ENCODE results near the gene ILKAP. TPM values are rescaled to one million over a fixed set of nuclear protein-coding genes. Genes with fewer than 3 reads are reported as not detected.
A peak's percentile ranks its signal among the peaks of the same experiment; 100 is the strongest.

The ILKAP gene
- total RNA-seq, 1 experiment from 2014 or later = 50.7 TPM

GRCh38 chr2:238162251-238162845 is 41.1 kb downstream of the ILKAP start:
- Histone ChIP-seq H3K27ac (ENCODE audit: low read length) (no peak overlapping the region), H3K36me3 (ENCODE audit: insufficient read depth, low read length) (no peaks in the 10 kb centered on the region), H3K4me2 (ENCODE audit: low read depth, low read length, poor library complexity, severe bottlenecking) (no peak overlapping the region), H2AFZ (ENCODE audit: low read length) (no peak overlapping the region), H3K9ac (ENCODE audit: low read length) (no peak overlapping the region), H3K79me2 (ENCODE audit: low read length) (no peaks in the 10 kb centered on the region), H3K9me2 (replicated peaks; ENCODE audit: insufficient read depth, low read length) (no peaks in the 10 kb centered on the region), H3K27me3 (ENCODE audit: low read length) (no peaks in the 10 kb centered on the region), H3K9me3 (ENCODE audit: low read length) (no peaks in the 10 kb centered on the region), H4K20me1 (ENCODE audit: insufficient read depth, low read depth, low read length) (no peaks in the 10 kb centered on the region), H3K4me1 (ENCODE audit: low read length) (peaks cover 25% of the 10 kb centered on the region), H3K4me3 (ENCODE audit: low read length) (no peak overlapping the region)
- no peak for DNase-seq

GRCh38 chr2:238161291-238162051 is 42.0 kb downstream of the ILKAP start:
- H3K4me1 ChIP-seq (ENCODE audit: low read length) = peaks cover 25% of the 10 kb centered on the region

GRCh38 chr2:238160206-238161129 is 43.0 kb downstream of the ILKAP start:
- Histone ChIP-seq H3K4me2 (ENCODE audit: low read depth, low read length, poor library complexity, severe bottlenecking) (peak overlapping the region; percentile 65), H3K79me2 (ENCODE audit: low read length) (no peaks in the 10 kb centered on the region), H3K4me3 (ENCODE audit: low read length) (peak overlapping the region; percentile 61; the same call in 1 of the 2 replicates), H3K4me1 (ENCODE audit: low read length) (peaks cover 25% of the 10 kb centered on the region), H3K27me3 (ENCODE audit: low read length) (no peaks in the 10 kb centered on the region), H3K9me3 (ENCODE audit: low read length) (no peaks in the 10 kb centered on the region), H3K9ac (ENCODE audit: low read length) (peak overlapping the region; percentile 61), H4K20me1 (ENCODE audit: insufficient read depth, low read depth, low read length) (no peaks in the 10 kb centered on the region), H3K36me3 (ENCODE audit: insufficient read depth, low read length) (no peaks in the 10 kb centered on the region), H2AFZ (ENCODE audit: low read length) (peak overlapping the region; percentile 64; the same call in 1 of the 2 replicates), H3K9me2 (replicated peaks; ENCODE audit: insufficient read depth, low read length) (no peaks in the 10 kb centered on the region), H3K27ac (ENCODE audit: low read length) (peak overlapping the region; percentile 22; the same call in 1 of the 2 replicates)
- DNase-seq = peak; percentile 80

More at GRCh38 chr2:238161291-238162051, 42.0 kb downstream of the ILKAP start:
- no peaks in the 10 kb centered on the region for H3K9me2 ChIP-seq (replicated peaks; ENCODE audit: insufficient read depth, low read length)
- peak overlapping the region; percentile 61 for H3K9ac ChIP-seq (ENCODE audit: low read length)
- no peak overlapping the region for H3K27ac ChIP-seq (ENCODE audit: low read length)
- H2AFZ ChIP-seq (ENCODE audit: low read length) = peak overlapping the region; percentile 64; the same call in 1 of the 2 replicates
- peak overlapping the region; percentile 61; the same call in 1 of the 2 replicates for H3K4me3 ChIP-seq (ENCODE audit: low read length)
- H3K4me2 ChIP-seq (ENCODE audit: low read depth, low read length, poor library complexity, severe bottlenecking) = peak overlapping the region; percentile 65
- H4K20me1 ChIP-seq (ENCODE audit: insufficient read depth, low read depth, low read length) = no peaks in the 10 kb centered on the region
- no peaks in the 10 kb centered on the region for H3K9me3 ChIP-seq (ENCODE audit: low read length)
- H3K27me3 ChIP-seq (ENCODE audit: low read length) = no peaks in the 10 kb centered on the region
- no peak for DNase-seq
- H3K36me3 ChIP-seq (ENCODE audit: insufficient read depth, low read length) = no peaks in the 10 kb centered on the region
- H3K79me2 ChIP-seq (ENCODE audit: low read length) = no peaks in the 10 kb centered on the region

- peaks cover 25% of the 10 kb centered on the region for H3K4me1 ChIP-seq (ENCODE audit: low read length)
- H3K4me2 ChIP-seq (ENCODE audit: low read depth, low read length, poor library complexity, severe bottlenecking) = peak overlapping the region; percentile 65
- H3K36me3 ChIP-seq (ENCODE audit: insufficient read depth, low read length) = no peaks in the 10 kb centered on the region
- H2AFZ ChIP-seq (ENCODE audit: low read length) = no peak overlapping the region
- H3K79me2 ChIP-seq (ENCODE audit: low read length) = no peaks in the 10 kb centered on the region
- H3K9me2 ChIP-seq (replicated peaks; ENCODE audit: insufficient read depth, low read length) = no peaks in the 10 kb centered on the region
- no peaks in the 10 kb centered on the region for H3K27me3 ChIP-seq (ENCODE audit: low read length)
- H3K9ac ChIP-seq (ENCODE audit: low read length) = peak overlapping the region; percentile 61
- DNase-seq = no peak
- peak overlapping the region; percentile 61 for H3K4me3 ChIP-seq (ENCODE audit: low read length)
- H3K27ac ChIP-seq (ENCODE audit: low read length) = no peak overlapping the region
- no peaks in the 10 kb centered on the region for H3K9me3 ChIP-seq (ENCODE audit: low read length)
- no peaks in the 10 kb centered on the region for H4K20me1 ChIP-seq (ENCODE audit: insufficient read depth, low read depth, low read length)
These were observed 43.8 kb downstream of the ILKAP start for GRCh38 chr2:238159661-238160205.

- peak; percentile 63 for DNase-seq
- no peaks in the 10 kb centered on the region for H3K9me3 ChIP-seq (ENCODE audit: low read length)
- peak overlapping the region; percentile 61 for H3K9ac ChIP-seq (ENCODE audit: low read length)
- peak overlapping the region; percentile 61 for H3K4me3 ChIP-seq (ENCODE audit: low read length)
- H4K20me1 ChIP-seq (ENCODE audit: insufficient read depth, low read depth, low read length) = no peaks in the 10 kb centered on the region
- no peak overlapping the region for H3K27ac ChIP-seq (ENCODE audit: low read length)
- H3K9me2 ChIP-seq (replicated peaks; ENCODE audit: insufficient read depth, low read length) = no peaks in the 10 kb centered on the region
- peaks cover 25% of the 10 kb centered on the region for H3K4me1 ChIP-seq (ENCODE audit: low read length)
- H3K79me2 ChIP-seq (ENCODE audit: low read length) = no peaks in the 10 kb centered on the region
- H3K4me2 ChIP-seq (ENCODE audit: low read depth, low read length, poor library complexity, severe bottlenecking) = peak overlapping the region; percentile 65
- H3K27me3 ChIP-seq (ENCODE audit: low read length) = no peaks in the 10 kb centered on the region
- no peaks in the 10 kb centered on the region for H3K36me3 ChIP-seq (ENCODE audit: insufficient read depth, low read length)
- H2AFZ ChIP-seq (ENCODE audit: low read length) = no peak overlapping the region
These were observed 44.4 kb downstream of the ILKAP start for GRCh38 chr2:238159071-238159539.

GRCh38 chr2:238158509-238159070 is 44.9 kb downstream of the ILKAP start, which contains the start of gene ERFE:
ERFE (plus strand) TSS chr2:238158970; CDS start chr2:238159008, 38 bp downstream.
- peak; percentile 81 for DNase-seq
- Histone ChIP-seq H3K4me1 (ENCODE audit: low read length) (peaks cover 25% of the 10 kb centered on the region), H3K4me2 (ENCODE audit: low read depth, low read length, poor library complexity, severe bottlenecking) (peak within 1 kb of the TSS; percentile 65), H3K4me3 (ENCODE audit: low read length) (peak within 1 kb of the TSS; percentile 61), H3K9ac (ENCODE audit: low read length) (peak within 1 kb of the TSS; percentile 61), H3K9me2 (replicated peaks; ENCODE audit: insufficient read depth, low read length) (no peaks in the 10 kb centered on the region), H3K27me3 (ENCODE audit: low read length) (no peaks in the 10 kb centered on the region), H2AFZ (ENCODE audit: low read length) (no peak within 1 kb of the TSS), H4K20me1 (ENCODE audit: insufficient read depth, low read depth, low read length) (no peaks in the 10 kb centered on the region), H3K9me3 (ENCODE audit: low read length) (no peaks in the 10 kb centered on the region), H3K79me2 (ENCODE audit: low read length) (no peaks in the 10 kb centered on the region), H3K27ac (ENCODE audit: low read length) (no peak within 1 kb of the TSS), H3K36me3 (ENCODE audit: insufficient read depth, low read length) (no peaks in the 10 kb centered on the region)

- no peaks in the 10 kb centered on the region for H4K20me1 ChIP-seq (ENCODE audit: insufficient read depth, low read depth, low read length)
- H2AFZ ChIP-seq (ENCODE audit: low read length) = no peak overlapping the region
- H3K9me3 ChIP-seq (ENCODE audit: low read length) = no peaks in the 10 kb centered on the region
- no peaks in the 10 kb centered on the region for H3K9me2 ChIP-seq (replicated peaks; ENCODE audit: insufficient read depth, low read length)
- H3K27me3 ChIP-seq (ENCODE audit: low read length) = no peaks in the 10 kb centered on the region
- no peak overlapping the region for H3K4me3 ChIP-seq (ENCODE audit: low read length)
- no peaks in the 10 kb centered on the region for H3K79me2 ChIP-seq (ENCODE audit: low read length)
- H3K4me2 ChIP-seq (ENCODE audit: low read depth, low read length, poor library complexity, severe bottlenecking) = no peak overlapping the region
- DNase-seq = no peak
- H3K27ac ChIP-seq (ENCODE audit: low read length) = no peak overlapping the region
- no peaks in the 10 kb centered on the region for H3K36me3 ChIP-seq (ENCODE audit: insufficient read depth, low read length)
- no peak overlapping the region for H3K9ac ChIP-seq (ENCODE audit: low read length)
- H3K4me1 ChIP-seq (ENCODE audit: low read length) = peaks cover 25% of the 10 kb centered on the region
These were observed 45.4 kb downstream of the ILKAP start for GRCh38 chr2:238158018-238158508.
